ENCODE measurements around the gene HOXA11. TPM values are rescaled to one million over a fixed set of nuclear protein-coding genes. Genes with fewer than 3 reads are reported as not detected.
A peak's percentile ranks its signal among the peaks of the same experiment; 100 is the strongest.

Gene HOXA11
- total RNA-seq, 6 donors from 2014 or later, result not detected

DNA sequence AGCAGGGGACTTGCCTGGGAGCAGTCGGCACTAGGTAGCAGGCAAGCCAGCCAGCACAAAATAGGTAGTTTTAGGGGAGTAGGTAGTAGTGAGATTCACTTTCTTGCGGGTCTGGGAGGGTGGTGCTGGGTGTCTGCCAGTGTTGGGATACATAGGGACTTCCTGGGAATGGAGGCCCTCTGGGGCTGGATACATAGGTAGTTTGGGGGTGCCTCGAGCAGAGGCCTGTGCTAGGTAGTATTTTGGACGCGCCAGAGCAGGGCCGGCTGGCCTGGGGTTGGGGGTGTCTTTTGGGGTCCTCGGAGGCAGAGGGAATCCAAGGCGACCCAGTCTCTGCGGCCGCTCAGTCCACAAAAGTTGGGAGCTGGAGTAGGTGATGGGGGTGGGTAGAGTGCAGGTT, 30.7 kb downstream of the HOXA11 start:
- Histone ChIP-seq H3K4me3 (no peak overlapping the region), H3K9me3 (no peaks in the 10 kb centered on the region), H3K4me1 (peaks cover 35 to 56% (median 46%) of the 10 kb centered on the region in 4 donors), H3K36me3 (no peaks in the 10 kb centered on the region), H3K27me3 (peaks cover 0 to 84% (median 44%) of the 10 kb centered on the region in 4 donors), H3K27ac (no peak overlapping the region)
- TF ChIP-seq, protein P1, sequence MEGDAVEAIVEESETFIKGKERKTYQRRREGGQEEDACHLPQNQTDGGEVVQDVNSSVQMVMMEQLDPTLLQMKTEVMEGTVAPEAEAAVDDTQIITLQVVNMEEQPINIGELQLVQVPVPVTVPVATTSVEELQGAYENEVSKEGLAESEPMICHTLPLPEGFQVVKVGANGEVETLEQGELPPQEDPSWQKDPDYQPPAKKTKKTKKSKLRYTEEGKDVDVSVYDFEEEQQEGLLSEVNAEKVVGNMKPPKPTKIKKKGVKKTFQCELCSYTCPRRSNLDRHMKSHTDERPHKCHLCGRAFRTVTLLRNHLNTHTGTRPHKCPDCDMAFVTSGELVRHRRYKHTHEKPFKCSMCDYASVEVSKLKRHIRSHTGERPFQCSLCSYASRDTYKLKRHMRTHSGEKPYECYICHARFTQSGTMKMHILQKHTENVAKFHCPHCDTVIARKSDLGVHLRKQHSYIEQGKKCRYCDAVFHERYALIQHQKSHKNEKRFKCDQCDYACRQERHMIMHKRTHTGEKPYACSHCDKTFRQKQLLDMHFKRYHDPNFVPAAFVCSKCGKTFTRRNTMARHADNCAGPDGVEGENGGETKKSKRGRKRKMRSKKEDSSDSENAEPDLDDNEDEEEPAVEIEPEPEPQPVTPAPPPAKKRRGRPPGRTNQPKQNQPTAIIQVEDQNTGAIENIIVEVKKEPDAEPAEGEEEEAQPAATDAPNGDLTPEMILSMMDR (IDR thresholded peaks at IDR 0.05), result no peak
- TF ChIP-seq POLR2A (IDR thresholded peaks at IDR 0.05), result no peak
- no peak for TF ChIP-seq POLR2AphosphoS5 (IDR thresholded peaks at IDR 0.05)
- no peak for TF ChIP-seq EP300 (IDR thresholded peaks at IDR 0.05)
- DNase-seq, result peak; percentile 13 to 48
- WGBS, 2 donors, result 51 to 61% methylated on average over 9 to 10 of the region's 10 CpGs
- no peak for ATAC-seq (ENCODE audit: low FRiP score in 2 of 2)

DNA sequence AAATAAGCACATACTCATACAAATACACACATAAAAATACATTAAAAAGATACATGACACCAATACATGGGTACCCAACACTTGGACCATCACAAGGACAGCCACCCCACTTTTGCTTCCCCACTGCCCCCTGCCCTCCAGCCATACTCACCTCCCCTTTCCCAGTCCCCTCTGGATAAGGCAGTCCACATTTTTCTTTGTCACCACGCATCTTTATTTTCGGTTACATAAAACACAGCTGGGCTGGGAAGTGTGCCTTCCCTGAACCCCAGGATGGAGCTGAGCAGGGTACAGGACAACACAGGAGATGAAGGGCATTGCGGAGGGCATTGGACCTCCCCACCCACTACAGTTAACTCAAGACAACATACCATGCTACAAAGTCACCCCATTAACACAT, 31.5 kb downstream of the HOXA11 start:
- ATAC-seq (ENCODE audit: low FRiP score in 2 of 2), result no peak
- H3K36me3 ChIP-seq, result no peaks in the 10 kb centered on the region
- no peaks in the 10 kb centered on the region for H3K9me3 ChIP-seq
- WGBS, 2 donors, result 67 to 71% methylated on average over 3 of the region's 3 CpGs
- H3K4me1 ChIP-seq, result peaks cover 35 to 56% (median 48%) of the 10 kb centered on the region in 4 donors
- H3K4me3 ChIP-seq, result no peak overlapping the region
- no peak overlapping the region for H3K27ac ChIP-seq
- H3K27me3 ChIP-seq, result peaks cover 0 to 79% (median 44%) of the 10 kb centered on the region in 4 donors
- TF ChIP-seq, protein P1 (IDR thresholded peaks at IDR 0.05), result no peak
- no peak for TF ChIP-seq EP300 (IDR thresholded peaks at IDR 0.05)
- peak in 1 of 2 donors; percentile 10 for DNase-seq

DNA sequence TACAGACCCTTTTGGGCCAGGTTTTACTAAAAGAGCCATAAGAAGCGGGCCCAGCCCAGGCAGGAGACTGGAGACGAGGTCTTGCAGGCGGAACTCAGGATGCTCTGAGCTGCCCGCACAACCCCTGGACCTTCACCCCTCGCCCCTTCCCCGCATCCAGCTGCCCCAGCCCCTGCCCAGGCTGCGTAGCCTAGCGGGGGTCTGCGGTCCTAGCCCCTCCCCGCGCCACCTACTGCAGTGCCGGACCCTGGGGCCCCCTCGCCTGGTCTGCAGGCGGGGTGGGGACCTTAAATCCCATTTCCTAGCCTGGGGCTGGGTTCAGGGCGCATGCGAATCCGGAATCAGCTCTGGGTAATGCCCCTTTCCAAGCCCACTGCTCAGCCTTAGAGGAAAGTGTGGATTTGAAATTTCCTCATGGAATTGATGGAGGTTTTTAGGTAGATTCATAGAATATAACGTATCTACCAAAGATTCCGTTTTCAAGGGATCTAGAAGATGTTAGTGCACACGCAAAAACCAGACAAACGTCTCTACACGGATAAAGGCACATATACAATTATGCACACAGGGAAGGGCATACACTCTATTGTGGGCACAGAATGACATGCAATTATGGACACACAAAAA, 32.1 kb downstream of the HOXA11 start:
- peaks cover 38 to 60% (median 52%) of the 10 kb centered on the region in 4 donors for H3K4me1 ChIP-seq
- 21 to 63% methylated on average over 8 to 21 of the region's 22 CpGs for WGBS, 2 donors

DNA sequence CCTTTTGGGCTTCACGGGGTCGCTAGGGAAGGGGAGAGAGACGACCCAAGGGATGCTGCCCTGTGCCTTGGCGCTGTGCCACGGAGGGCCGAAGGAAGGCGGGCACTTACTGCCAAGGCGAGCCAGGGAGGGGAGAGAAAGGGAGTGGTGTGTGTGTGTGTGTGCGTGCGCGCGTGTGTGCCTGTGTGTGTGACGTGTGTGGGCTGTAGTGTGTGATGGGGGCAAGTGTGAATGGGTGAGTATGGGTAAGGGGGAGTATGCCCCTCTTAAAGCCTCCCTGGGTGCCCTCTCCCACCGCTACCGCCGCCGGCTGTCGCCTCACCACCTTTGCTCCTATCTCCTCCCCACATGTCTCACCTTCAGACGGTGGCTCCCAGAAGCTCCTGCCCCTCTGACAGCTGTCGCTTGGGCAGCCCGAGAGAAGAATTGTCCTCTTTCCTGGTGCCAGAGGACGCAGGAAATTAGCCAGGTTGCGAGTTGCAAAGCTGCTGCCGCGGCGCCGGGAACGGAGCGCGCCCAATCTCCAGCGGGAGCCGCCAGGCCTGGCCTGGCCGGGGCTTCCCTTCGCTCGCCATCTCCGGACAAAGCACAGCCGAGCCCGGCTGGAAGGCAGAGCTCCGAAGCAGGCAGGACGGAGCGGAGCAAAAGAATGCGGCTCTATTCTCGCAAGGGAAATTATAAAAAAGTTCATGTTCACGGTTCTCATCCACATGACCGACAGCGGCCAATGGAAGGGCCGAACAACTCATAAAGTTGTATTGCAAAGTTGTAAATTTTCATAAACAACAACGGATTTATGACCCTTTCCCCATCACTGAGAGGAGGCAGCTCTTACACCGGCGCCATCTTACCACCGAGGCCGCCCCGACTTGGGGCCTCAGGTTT, 32.9 kb downstream of the HOXA11 start, which contains the start of gene HOXA3:
HOXA3 (minus strand) TSS at position 653 of the 885 bp plus-strand sequence. CDS start 41,943 bp downstream, outside the sequence.
- ATAC-seq (ENCODE audit: low FRiP score in 2 of 2) (no peak), DNase-seq (peak in 1 of 2 donors; percentile 86)
- 11 to 23% methylated on average over 46 to 52 of the region's 53 CpGs for WGBS, 2 donors
- peak within 1 kb of the TSS; percentile 84 to 95 (median 88) for H3K27ac ChIP-seq
- H3K9me3 ChIP-seq, result no peaks in the 10 kb centered on the region
- TF ChIP-seq, protein P1 (IDR thresholded peaks at IDR 0.05), result no peak
- TF ChIP-seq POLR2A (IDR thresholded peaks at IDR 0.05) (peak in 1 of 4 donors; percentile 17), POLR2AphosphoS5 (IDR thresholded peaks at IDR 0.05) (no peak)
- H3K4me3 ChIP-seq, result peak within 1 kb of the TSS; percentile 10 to 74 (median 46)
- H3K36me3 ChIP-seq, result no peaks in the 10 kb centered on the region
- H3K27me3 ChIP-seq, result peaks cover 0 to 80% (median 43%) of the 10 kb centered on the region in 4 donors
- H3K4me1 ChIP-seq, result peaks cover 46 to 68% (median 56%) of the 10 kb centered on the region in 4 donors

More for the DNA sequence above, 32.1 kb downstream of the HOXA11 start:
- no peak for ATAC-seq (ENCODE audit: low FRiP score in 2 of 2)
- H3K27ac ChIP-seq, result peak overlapping the region; percentile 84 to 95 (median 88)
- H3K27me3 ChIP-seq, result peaks cover 0 to 80% (median 44%) of the 10 kb centered on the region in 4 donors
- DNase-seq, result peak; percentile 19 to 56
- TF ChIP-seq, protein P1 (IDR thresholded peaks at IDR 0.05), result no peak
- TF ChIP-seq EP300 (IDR thresholded peaks at IDR 0.05), result no peak
- TF ChIP-seq POLR2A (IDR thresholded peaks at IDR 0.05), result no peak
- no peak for TF ChIP-seq POLR2AphosphoS5 (IDR thresholded peaks at IDR 0.05)
- H3K4me3 ChIP-seq, result peak overlapping the region in 2 of 4 donors; percentile 62 to 74
- no peaks in the 10 kb centered on the region for H3K36me3 ChIP-seq
- no peaks in the 10 kb centered on the region for H3K9me3 ChIP-seq
